A673 (cell line): ENCODE measurements around the gene MRPL40. TPM values are rescaled to one million over a fixed set of nuclear protein-coding genes. Genes with fewer than 3 reads are reported as not detected.

Source experiments
- BruUV-seq: library from RNA; stranded (reverse); fragments of 400-500 nt; replicated peaks from 2 replicates; lab custom pipeline; 2021; lab: Mats Ljungman, UMichigan
- CTCF ChIA-PET: fragments of 300-600 bp; sonication (Branson Sonifier 250); formaldehyde crosslinking; loops from one replicate; lab custom pipeline; 2022; ENCODE audit warnings: antibody characterized with exemption; lab: Charles Lee
- POLR2A ChIA-PET: fragments of 300-600 bp; sonication (Branson Sonifier 250); formaldehyde crosslinking; loops from one replicate; lab custom pipeline; 2022; ENCODE audit warnings: antibody characterized with exemption; ENCODE audit not compliant: low non-redundant PET; lab: Charles Lee
- DNase-seq: peaks from one replicate; pipeline ENCODE4 v3.0.0-alpha.2; 2015; ENCODE audit warnings: low spot score
- H3K27ac ChIP-seq: fragments of 200-600 bp; sonication (generic); 2 replicates; pipeline ENCODE4 v1.5.1; 2016; ENCODE audit warnings: mixed run types, low read depth, mild to moderate bottlenecking, mixed read lengths, antibody characterized with exemption, low read length; ENCODE audit not compliant: poor library complexity, severe bottlenecking
- H3K27me3 ChIP-seq: fragments of 200-600 bp; sonication (generic); replicated peaks from 2 replicates; pipeline ENCODE4 v1.6.1; 2017; ENCODE audit warnings: mixed run types, low read depth, mild to moderate bottlenecking, mixed read lengths, antibody characterized with exemption, low read length; ENCODE audit not compliant: insufficient read depth, poor library complexity
- H3K36me3 ChIP-seq: fragments of 200-600 bp; sonication (generic); 2 replicates; pipeline ENCODE4 v1.6.1; 2016; ENCODE audit warnings: mixed run types, mild to moderate bottlenecking, mixed read lengths, antibody characterized with exemption, low read length; ENCODE audit not compliant: insufficient read depth, poor library complexity, severe bottlenecking
- H3K4me1 ChIP-seq: fragments of 200-600 bp; sonication (generic); 2 replicates; pipeline ENCODE4 v1.6.1; 2017; ENCODE audit warnings: mixed run types, mild to moderate bottlenecking, mixed read lengths, antibody characterized with exemption, low read length; ENCODE audit not compliant: insufficient read depth, poor library complexity, severe bottlenecking
- H3K4me3 ChIP-seq: fragments of 200-600 bp; sonication (generic); 2 replicates; pipeline ENCODE4 v1.5.1; 2016; ENCODE audit warnings: low read depth, mixed run types, mild to moderate bottlenecking, mixed read lengths, low read length; ENCODE audit not compliant: poor library complexity, severe bottlenecking
- H3K9me3 ChIP-seq: fragments of 200-600 bp; sonication (generic); 2 replicates; pipeline ENCODE4 v1.6.1; 2016; ENCODE audit warnings: mixed run types, low read depth, mild to moderate bottlenecking, mixed read lengths, antibody characterized with exemption, low read length; ENCODE audit not compliant: poor library complexity, severe bottlenecking
- CTCF ChIP-seq: fragments of 300-800, 200-600 bp; sonication (generic); conservative IDR thresholded peaks from 2 replicates; pipeline ENCODE4 v1.5.1; 2017; ENCODE audit warnings: low read depth, mild to moderate bottlenecking, antibody characterized with exemption, low read length, moderate library complexity, mixed read lengths
- EZH2 ChIP-seq: fragments of 200-600 bp; sonication (generic); IDR thresholded peaks from 2 replicates; pipeline ENCODE4 v1.6.1; 2017; ENCODE audit warnings: borderline replicate concordance, low read depth, mild to moderate bottlenecking, mixed read lengths, antibody characterized with exemption, low read length; ENCODE audit not compliant: poor library complexity, severe bottlenecking
- intact Hi-C: fragments of 100-400 bp; cut with micrococcal nuclease; formaldehyde crosslinking; loops from one replicate; pipeline ENCODE4 v1.10.0; 2022; ENCODE audit not compliant: unreplicated experiment
- total RNA-seq: library from RNA; stranded (reverse); gene quantifications from 2 replicates; pipeline ENCODE4 v1.2.3, GENCODE V29; 2021

The MRPL40 gene
- total RNA-seq, 1 experiment from 2014 or later: 21.9 TPM

DNA sequence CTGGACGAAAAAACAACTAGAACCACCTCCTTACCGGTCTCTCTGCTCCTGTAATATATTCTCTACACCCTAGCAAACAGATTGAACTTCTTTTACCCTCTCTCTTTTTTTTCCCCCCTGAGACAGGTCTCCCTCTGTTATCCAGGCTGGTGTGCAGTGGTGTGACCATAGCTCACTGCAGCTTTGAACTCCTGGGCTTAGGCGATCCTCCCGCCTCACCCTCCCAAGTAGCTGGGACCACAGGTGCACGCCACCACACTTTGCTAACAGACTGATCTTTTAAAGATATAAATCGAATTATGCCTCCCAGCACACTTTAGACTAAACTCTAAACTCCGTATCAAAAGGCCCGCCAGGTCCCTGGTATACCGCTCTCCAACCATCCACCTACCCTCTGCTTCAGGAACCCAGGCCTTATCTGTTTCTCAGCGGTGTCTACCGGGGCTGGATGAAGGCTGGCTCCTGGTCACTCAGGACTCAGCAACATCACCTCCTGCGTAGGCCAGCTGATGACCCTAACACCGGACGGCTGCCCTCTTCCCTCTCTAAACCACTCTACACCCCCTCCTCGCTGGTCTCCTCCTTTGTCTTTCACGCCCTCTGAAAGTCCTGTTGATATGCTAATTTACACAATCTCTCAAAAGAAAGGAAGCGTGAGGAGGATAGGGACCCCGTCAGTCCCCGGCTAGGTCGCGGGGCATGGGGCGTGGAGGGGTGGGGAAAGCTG is 14.4 kb downstream of the MRPL40 start:
- no peak for TF ChIP-seq CTCF
- no peak for TF ChIP-seq EZH2
- POLR2A ChIA-PET: no interaction called here
- peak overlapping the region; percentile 96 for H3K4me3 ChIP-seq
- no peak for DNase-seq
- peaks cover 6% of the 10 kb centered on the region for H3K4me1 ChIP-seq
- BruUV-seq: no TSS peak
- H3K27ac ChIP-seq: peak overlapping the region; percentile 92
- CTCF ChIA-PET: no interaction called here
- no peaks in the 10 kb centered on the region for H3K27me3 ChIP-seq
- intact Hi-C loops: no loop called here
- H3K36me3 ChIP-seq: peaks cover 17% of the 10 kb centered on the region
- H3K9me3 ChIP-seq: no peaks in the 10 kb centered on the region

DNA sequence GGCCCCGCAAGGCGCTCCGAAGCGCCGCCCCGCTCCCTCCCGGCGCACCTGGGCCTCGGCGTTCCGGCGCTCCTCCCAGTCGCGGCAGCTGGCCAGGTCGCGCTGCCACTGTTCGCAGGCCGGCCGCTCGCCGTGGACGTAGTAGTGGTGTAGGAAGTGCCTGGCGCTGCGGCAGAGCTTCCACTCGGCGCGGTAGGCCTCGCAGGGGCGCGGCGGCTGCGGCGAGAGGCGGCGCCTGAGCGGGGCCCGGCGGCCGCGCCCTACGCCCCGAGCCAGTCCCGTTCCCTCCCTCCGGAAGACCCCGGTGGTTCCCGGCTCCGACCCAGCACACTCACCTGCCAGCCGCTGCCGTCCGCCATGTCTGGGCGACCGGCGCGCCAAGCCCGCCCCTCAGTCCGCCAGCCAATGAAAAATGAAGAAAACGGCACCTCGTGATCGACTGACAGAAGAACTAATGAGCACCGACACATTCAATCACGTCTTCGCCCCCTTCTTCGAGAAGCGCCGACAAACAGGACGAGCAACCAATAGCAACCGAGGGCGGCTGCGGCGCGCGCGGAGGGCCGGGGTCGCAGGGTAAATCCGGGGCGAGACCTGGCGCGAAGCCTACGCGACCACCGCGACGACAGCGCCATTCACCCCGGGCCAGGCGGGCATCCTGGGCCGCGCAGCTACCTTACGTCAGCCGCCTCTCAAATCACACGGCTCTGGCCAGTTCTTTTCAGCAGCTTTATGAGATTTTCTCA is 15.2 kb downstream of the MRPL40 start, which contains the start of gene C22orf39:
TSS of gene C22orf39 (minus strand) at position 382 of the 746 bp plus-strand sequence. CDS start at position 359, 23 bp downstream.
- H3K4me3 ChIP-seq: peak within 1 kb of the TSS; percentile 96
- CTCF ChIA-PET: no interaction called here
- H3K9me3 ChIP-seq: no peaks in the 10 kb centered on the region
- TF ChIP-seq EZH2 (no peak), CTCF (no peak)
- no TSS peak for BruUV-seq
- POLR2A ChIA-PET: no interaction called here
- peaks cover 23% of the 10 kb centered on the region for H3K36me3 ChIP-seq
- peak within 1 kb of the TSS; percentile 92 for H3K27ac ChIP-seq
- no peaks in the 10 kb centered on the region for H3K27me3 ChIP-seq
- intact Hi-C loops: no loop called here
- peak; percentile 94 for DNase-seq
- H3K4me1 ChIP-seq: peaks cover 6% of the 10 kb centered on the region

DNA sequence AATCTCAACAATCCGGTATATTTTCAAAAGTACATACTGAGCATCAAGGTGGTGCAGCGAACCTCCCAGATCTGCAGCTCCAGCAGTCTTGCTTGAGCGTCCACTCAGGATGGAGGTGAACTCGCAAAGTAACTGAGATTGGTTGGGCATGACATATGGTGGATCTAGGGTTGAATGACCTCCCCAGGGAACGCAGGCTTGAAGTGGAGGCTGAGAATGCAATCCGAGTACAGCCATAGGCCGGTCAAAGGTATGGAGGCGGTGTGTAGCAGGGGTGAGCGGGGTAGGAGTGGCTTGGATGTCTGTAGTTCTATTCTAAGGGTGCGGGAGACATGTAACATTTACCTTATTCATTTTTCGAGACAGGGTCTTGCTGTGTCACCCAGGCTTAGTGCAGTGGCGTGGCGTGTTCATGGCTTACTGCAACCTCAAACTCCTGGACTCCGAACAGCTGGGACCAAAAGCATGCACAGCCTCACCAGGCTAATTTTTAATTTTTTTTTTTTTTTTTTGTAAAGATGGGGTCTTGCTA is 15.8 kb downstream of the MRPL40 start:
- H3K9me3 ChIP-seq: no peaks in the 10 kb centered on the region
- ChIA-PET CTCF (no interaction called here), POLR2A (no interaction called here)
- H3K4me1 ChIP-seq: peaks cover 6% of the 10 kb centered on the region
- H3K4me3 ChIP-seq: peak overlapping the region; percentile 96
- TF ChIP-seq CTCF (no peak), EZH2 (no peak)
- no peaks in the 10 kb centered on the region for H3K27me3 ChIP-seq
- H3K27ac ChIP-seq: peak overlapping the region; percentile 92
- peaks cover 29% of the 10 kb centered on the region for H3K36me3 ChIP-seq
- intact Hi-C loops: no loop called here
- peak; percentile 73 for DNase-seq
- BruUV-seq: TSS peak; percentile 80
